ENCODE results near the gene NABP2. TPM values are rescaled to one million over a fixed set of nuclear protein-coding genes. Genes with fewer than 3 reads are reported as not detected.
A peak's percentile ranks its signal among the peaks of the same experiment; 100 is the strongest.

Gene NABP2
- total and polyA plus RNA-seq, 2 donors (not counting 1 experiment from before 2014, with no cell fraction given): 29.2 to 39.7 TPM

DNA sequence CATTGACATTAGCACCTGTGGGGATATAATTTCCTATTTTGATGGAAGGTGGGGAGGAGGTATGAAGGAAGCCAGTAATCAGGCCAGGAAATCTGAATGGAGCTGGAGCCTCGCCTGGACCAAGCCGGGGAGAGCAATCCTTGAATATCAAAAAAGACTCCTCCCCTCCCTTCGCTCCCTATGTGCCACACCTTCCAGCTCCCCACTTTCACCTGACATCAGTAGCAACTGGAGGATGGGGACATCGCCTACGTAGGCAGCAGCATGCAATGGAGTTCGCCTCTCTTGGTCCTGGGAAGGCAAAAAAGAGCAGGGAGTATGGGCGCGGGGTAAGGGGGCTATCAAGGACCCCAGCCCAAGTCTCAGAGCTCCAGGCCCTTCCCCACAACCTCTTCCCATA lies 32.9 kb downstream of the NABP2 start:
- peak overlapping the region; percentile 92 for H3K4me2 ChIP-seq (ENCODE audit: extremely low read depth, insufficient read depth, low read length)
- peak overlapping the region; percentile 6 for H3K27ac ChIP-seq (ENCODE audit: insufficient read depth, low read length)
- no peak for TF ChIP-seq EZH2 (IDR thresholded peaks at IDR 0.05; ENCODE audit: low read length, missing control alignments)
- no peaks in the 10 kb centered on the region for H3K27me3 ChIP-seq (ENCODE audit: control insufficient read depth, insufficient read depth, low read length)
- peaks cover 13% of the 10 kb centered on the region for H3K4me1 ChIP-seq (ENCODE audit: control insufficient read depth, extremely low read depth, insufficient read depth, low read length)
- no peak overlapping the region for H2AFZ ChIP-seq (ENCODE audit: low read length)
- no peaks in the 10 kb centered on the region for H3K9me3 ChIP-seq (ENCODE audit: control insufficient read depth, insufficient read depth, low read depth, low read length)
- peak overlapping the region; percentile 81 for H3K9ac ChIP-seq (ENCODE audit: insufficient read depth, low read length)
- peak overlapping the region; percentile 81 to 85 (median 83) for H3K4me3 ChIP-seq (replicated peaks in 1 of 4; ENCODE audit: control extremely low read depth in 1 of 4, insufficient read depth in 1 of 4, low read depth in 3 of 4, low read length in 4 of 4)
- no peak for DNase-seq (ENCODE audit: low read depth in 2 of 2)
- peaks cover 28% of the 10 kb centered on the region for H3K36me3 ChIP-seq (ENCODE audit: control insufficient read depth, insufficient read depth, low read length)
- no peaks in the 10 kb centered on the region for H4K20me1 ChIP-seq (ENCODE audit: control insufficient read depth, extremely low read depth, insufficient read depth, low read length)
- peaks cover 34% of the 10 kb centered on the region for H3K79me2 ChIP-seq (ENCODE audit: control insufficient read depth, insufficient read depth, low read length)

DNA sequence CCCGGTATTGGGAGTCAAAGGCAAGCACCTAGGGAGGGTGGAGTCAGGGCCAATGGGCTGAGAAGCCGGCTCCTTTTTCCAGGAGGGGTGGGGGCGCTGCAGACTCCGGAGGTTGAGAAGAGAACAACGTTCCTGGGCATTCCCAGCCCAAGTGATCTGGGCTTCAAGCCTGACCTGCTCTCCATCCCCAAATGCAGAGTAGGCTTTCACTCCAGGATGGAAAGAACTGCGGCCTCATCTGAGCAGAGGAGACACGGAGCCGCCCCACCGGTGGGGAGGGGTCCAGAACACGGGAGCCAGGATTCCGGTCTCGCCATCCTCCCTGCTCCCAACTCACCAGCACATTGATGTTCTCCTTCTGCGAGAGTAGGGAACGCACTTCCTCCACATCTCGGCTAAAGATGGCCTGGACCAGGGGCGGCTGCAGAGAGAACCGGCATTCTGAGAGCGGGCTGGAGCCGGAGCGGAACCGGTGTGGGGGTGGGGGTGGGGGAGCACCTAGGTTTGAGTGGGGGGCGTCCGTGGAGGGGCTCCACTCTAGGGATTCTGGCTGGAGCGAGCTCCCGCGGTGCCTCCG lies 33.4 kb downstream of the NABP2 start:
- H3K36me3 ChIP-seq (ENCODE audit: control insufficient read depth, insufficient read depth, low read length): peaks cover 25% of the 10 kb centered on the region
- peak overlapping the region; percentile 92 for H3K4me2 ChIP-seq (ENCODE audit: extremely low read depth, insufficient read depth, low read length)
- H3K4me3 ChIP-seq (replicated peaks in 1 of 4; ENCODE audit: control extremely low read depth in 1 of 4, insufficient read depth in 1 of 4, low read depth in 3 of 4, low read length in 4 of 4): peak overlapping the region; percentile 81 to 85 (median 83)
- H3K27ac ChIP-seq (ENCODE audit: insufficient read depth, low read length): peak overlapping the region; percentile 70
- TF ChIP-seq, protein P1, sequence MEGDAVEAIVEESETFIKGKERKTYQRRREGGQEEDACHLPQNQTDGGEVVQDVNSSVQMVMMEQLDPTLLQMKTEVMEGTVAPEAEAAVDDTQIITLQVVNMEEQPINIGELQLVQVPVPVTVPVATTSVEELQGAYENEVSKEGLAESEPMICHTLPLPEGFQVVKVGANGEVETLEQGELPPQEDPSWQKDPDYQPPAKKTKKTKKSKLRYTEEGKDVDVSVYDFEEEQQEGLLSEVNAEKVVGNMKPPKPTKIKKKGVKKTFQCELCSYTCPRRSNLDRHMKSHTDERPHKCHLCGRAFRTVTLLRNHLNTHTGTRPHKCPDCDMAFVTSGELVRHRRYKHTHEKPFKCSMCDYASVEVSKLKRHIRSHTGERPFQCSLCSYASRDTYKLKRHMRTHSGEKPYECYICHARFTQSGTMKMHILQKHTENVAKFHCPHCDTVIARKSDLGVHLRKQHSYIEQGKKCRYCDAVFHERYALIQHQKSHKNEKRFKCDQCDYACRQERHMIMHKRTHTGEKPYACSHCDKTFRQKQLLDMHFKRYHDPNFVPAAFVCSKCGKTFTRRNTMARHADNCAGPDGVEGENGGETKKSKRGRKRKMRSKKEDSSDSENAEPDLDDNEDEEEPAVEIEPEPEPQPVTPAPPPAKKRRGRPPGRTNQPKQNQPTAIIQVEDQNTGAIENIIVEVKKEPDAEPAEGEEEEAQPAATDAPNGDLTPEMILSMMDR (conservative IDR thresholded peaks at IDR 0.05 in 1 of 2, IDR thresholded peaks at IDR 0.05 in 1 of 2; ENCODE audit: low read depth in 1 of 2, low read length in 2 of 2): no peak
- TF ChIP-seq EZH2 (IDR thresholded peaks at IDR 0.05; ENCODE audit: low read length, missing control alignments): no peak
- H3K9ac ChIP-seq (ENCODE audit: insufficient read depth, low read length): peak overlapping the region; percentile 81
- peaks cover 34% of the 10 kb centered on the region for H3K79me2 ChIP-seq (ENCODE audit: control insufficient read depth, insufficient read depth, low read length)
- H4K20me1 ChIP-seq (ENCODE audit: control insufficient read depth, extremely low read depth, insufficient read depth, low read length): no peaks in the 10 kb centered on the region
- no peaks in the 10 kb centered on the region for H3K9me3 ChIP-seq (ENCODE audit: control insufficient read depth, insufficient read depth, low read depth, low read length)
- no peaks in the 10 kb centered on the region for H3K27me3 ChIP-seq (ENCODE audit: control insufficient read depth, insufficient read depth, low read length)
- peaks cover 15% of the 10 kb centered on the region for H3K4me1 ChIP-seq (ENCODE audit: control insufficient read depth, extremely low read depth, insufficient read depth, low read length)
- DNase-seq (ENCODE audit: low read depth in 2 of 2): peak in 1 of 2 donors; percentile 46
- H2AFZ ChIP-seq (ENCODE audit: low read length): no peak overlapping the region

DNA sequence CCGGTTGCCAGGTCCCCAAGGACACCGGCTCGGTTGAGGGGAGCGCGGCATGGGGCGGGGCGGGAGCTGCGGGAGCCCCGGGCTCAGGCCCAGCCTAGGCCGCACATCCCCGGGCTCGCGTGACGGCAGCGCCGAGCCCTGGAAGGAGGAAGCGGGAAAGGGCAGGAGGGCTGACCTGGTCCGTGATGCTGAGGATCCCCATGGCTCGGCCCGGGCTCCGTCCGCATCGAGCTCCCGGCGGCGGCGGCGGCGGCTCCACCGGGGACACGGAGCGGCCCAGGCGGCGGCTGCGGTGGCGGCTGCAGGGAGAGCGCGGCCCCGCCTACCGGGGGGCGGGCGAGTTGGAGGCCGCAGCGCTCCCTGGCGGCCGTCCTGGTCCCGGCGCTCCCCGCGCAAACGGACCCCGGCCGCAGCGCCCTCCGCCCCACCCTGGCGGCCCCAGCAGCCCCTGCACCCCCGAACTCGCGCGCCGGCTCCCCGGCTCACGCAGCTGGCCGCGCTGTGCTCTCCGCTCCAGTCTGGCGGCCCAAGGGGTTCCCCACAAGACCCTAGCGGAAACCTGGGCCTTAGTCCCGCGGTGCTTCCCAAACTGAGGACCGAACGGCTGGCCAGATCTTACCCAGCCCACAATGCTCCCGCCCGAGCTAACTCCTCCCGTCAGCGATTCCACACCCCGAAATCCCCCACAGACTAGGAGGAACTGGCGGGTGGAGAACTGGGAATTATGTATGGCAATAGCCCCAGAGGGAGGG lies 34.1 kb downstream of the NABP2 start, which contains the start of gene ANKRD52:
TSS of gene ANKRD52 (minus strand) at position 317 of the 752 bp plus-strand sequence. CDS start at position 202, 115 bp downstream.
- Histone ChIP-seq H3K4me3 (replicated peaks in 1 of 4; ENCODE audit: control extremely low read depth in 1 of 4, insufficient read depth in 1 of 4, low read depth in 3 of 4, low read length in 4 of 4) (peak within 1 kb of the TSS; percentile 81 to 85 (median 83)), H3K4me2 (ENCODE audit: extremely low read depth, insufficient read depth, low read length) (peak within 1 kb of the TSS; percentile 92), H3K36me3 (ENCODE audit: control insufficient read depth, insufficient read depth, low read length) (peaks cover 18% of the 10 kb centered on the region), H3K9ac (ENCODE audit: insufficient read depth, low read length) (peak within 1 kb of the TSS; percentile 81), H3K4me1 (ENCODE audit: control insufficient read depth, extremely low read depth, insufficient read depth, low read length) (peaks cover 15% of the 10 kb centered on the region), H4K20me1 (ENCODE audit: control insufficient read depth, extremely low read depth, insufficient read depth, low read length) (no peaks in the 10 kb centered on the region), H3K79me2 (ENCODE audit: control insufficient read depth, insufficient read depth, low read length) (peaks cover 34% of the 10 kb centered on the region), H3K27me3 (ENCODE audit: control insufficient read depth, insufficient read depth, low read length) (no peaks in the 10 kb centered on the region), H2AFZ (ENCODE audit: low read length) (peak within 1 kb of the TSS; percentile 74), H3K9me3 (ENCODE audit: control insufficient read depth, insufficient read depth, low read depth, low read length) (no peaks in the 10 kb centered on the region), H3K27ac (ENCODE audit: insufficient read depth, low read length) (peak within 1 kb of the TSS; percentile 80)
- DNase-seq (ENCODE audit: low read depth in 2 of 2): peak; percentile 68 to 74
- no peak for TF ChIP-seq EZH2 (IDR thresholded peaks at IDR 0.05; ENCODE audit: low read length, missing control alignments)
- TF ChIP-seq, protein P1 (conservative IDR thresholded peaks at IDR 0.05 in 1 of 2, IDR thresholded peaks at IDR 0.05 in 1 of 2; ENCODE audit: low read depth in 1 of 2, low read length in 2 of 2): peak; percentile 12 to 29
